Dendritic cell treated with granulocyte-macrophage colony-stimulating factor and Interleukin-4, amounts not matched to agents 40 ng/mL and 50 ng/mL, for 4 days (primary cell): ENCODE data around the gene HTN1.
"Not testable (repeated sequence)": the region's sequence is repeated elsewhere in the genome, so short reads cannot be mapped to it uniquely, and the experiment has no call there.

Experiments
- H3K27ac Mint-ChIP-seq: one replicate; pipeline ENCODE4 v1.8.0; 2022; ENCODE audit warnings: mild to moderate bottlenecking, mixed read lengths
- H3K27me3 Mint-ChIP-seq: one replicate; pipeline ENCODE4 v1.8.0; 2022; ENCODE audit warnings: mild to moderate bottlenecking, mixed read lengths
- H3K36me3 Mint-ChIP-seq: one replicate; pipeline ENCODE4 v1.8.0; 2022; ENCODE audit warnings: low read depth, mixed read lengths
- H3K4me1 Mint-ChIP-seq: one replicate; pipeline ENCODE4 v1.8.0; 2022; ENCODE audit warnings: low read depth, mixed read lengths
- H3K4me3 Mint-ChIP-seq: one replicate; pipeline ENCODE4 v1.8.0; 2022; ENCODE audit warnings: mild to moderate bottlenecking, moderate library complexity, mixed read lengths
- H3K9me3 Mint-ChIP-seq: one replicate; pipeline ENCODE4 v1.8.0; 2022; ENCODE audit warnings: mixed read lengths
- intact Hi-C: fragments of 100-400 bp; cut with micrococcal nuclease; formaldehyde crosslinking; loops from one replicate; pipeline ENCODE4 v1.15.0; 2022

The HTN1 gene

GRCh38 chr4:70050138-70050537 lies at the start of gene HTN1:
TSS of gene HTN1 (plus strand) at chr4:70050438. CDS start at chr4:70053077, 2,639 bp downstream.
- H3K27me3 Mint-ChIP-seq, H3K4me1 Mint-ChIP-seq, H3K4me3 Mint-ChIP-seq, H3K36me3 Mint-ChIP-seq, H3K9me3 Mint-ChIP-seq, intact Hi-C loops, H3K27ac Mint-ChIP-seq: not testable (repeated sequence)

DNA sequence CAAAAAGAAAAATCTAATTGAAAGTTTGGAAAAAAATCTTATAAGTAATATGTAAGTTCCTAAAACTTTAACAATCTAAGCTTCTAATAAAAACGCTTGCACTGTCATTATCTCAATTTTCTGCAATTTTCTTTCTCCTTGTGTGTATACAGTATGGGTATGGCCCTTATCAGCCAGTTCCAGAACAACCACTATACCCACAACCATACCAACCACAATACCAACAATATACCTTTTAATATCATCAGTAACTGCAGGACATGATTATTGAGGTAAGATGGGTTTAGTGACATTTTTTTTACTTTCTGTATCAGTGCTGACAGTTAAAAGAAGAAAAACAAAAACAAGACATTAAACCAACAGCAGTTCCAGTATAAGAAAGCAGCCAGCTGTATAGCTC lies 49.5 kb upstream of the HTN1 start:
- Mint-ChIP-seq H3K27me3 (no peaks in the 10 kb centered on the region), H3K9me3 (no peaks in the 10 kb centered on the region), H3K27ac (no peak overlapping the region), H3K4me1 (no peaks in the 10 kb centered on the region), H3K4me3 (no peak overlapping the region), H3K36me3 (no peaks in the 10 kb centered on the region)
- intact Hi-C loops = no loop called here

DNA sequence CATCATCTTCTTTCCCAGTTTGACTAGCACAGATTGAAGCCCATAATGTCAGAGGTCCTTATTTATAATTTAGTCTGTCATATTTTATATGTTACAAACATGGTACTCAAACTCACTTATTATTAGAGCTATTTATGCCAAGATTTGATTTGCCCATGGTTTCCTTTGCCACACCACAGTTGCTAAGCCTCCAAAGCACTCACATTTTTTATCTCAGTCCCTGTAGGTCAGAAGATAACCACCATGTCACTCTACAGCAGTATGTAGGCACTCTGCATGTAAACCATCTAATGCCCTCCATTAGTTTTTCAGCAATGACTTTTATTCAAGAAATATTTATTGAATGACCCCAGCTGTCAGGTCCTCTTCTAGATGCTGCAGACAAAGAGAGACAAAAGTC lies 47.7 kb upstream of the HTN1 start:
- no peaks in the 10 kb centered on the region for H3K4me1 Mint-ChIP-seq
- H3K4me3 Mint-ChIP-seq = no peak overlapping the region
- no peaks in the 10 kb centered on the region for H3K27me3 Mint-ChIP-seq
- no peaks in the 10 kb centered on the region for H3K9me3 Mint-ChIP-seq
- H3K27ac Mint-ChIP-seq = no peak overlapping the region
- no peaks in the 10 kb centered on the region for H3K36me3 Mint-ChIP-seq
- intact Hi-C loops = no loop called here

- Mint-ChIP-seq H3K4me3 (no peak overlapping the region), H3K27ac (no peak overlapping the region), H3K36me3 (no peaks in the 10 kb centered on the region), H3K27me3 (no peaks in the 10 kb centered on the region), H3K9me3 (no peaks in the 10 kb centered on the region), H3K4me1 (no peaks in the 10 kb centered on the region)
- intact Hi-C loops = no loop called here
These were observed 41.5 kb upstream of the HTN1 start for GRCh38 chr4:70008771-70009170.

DNA sequence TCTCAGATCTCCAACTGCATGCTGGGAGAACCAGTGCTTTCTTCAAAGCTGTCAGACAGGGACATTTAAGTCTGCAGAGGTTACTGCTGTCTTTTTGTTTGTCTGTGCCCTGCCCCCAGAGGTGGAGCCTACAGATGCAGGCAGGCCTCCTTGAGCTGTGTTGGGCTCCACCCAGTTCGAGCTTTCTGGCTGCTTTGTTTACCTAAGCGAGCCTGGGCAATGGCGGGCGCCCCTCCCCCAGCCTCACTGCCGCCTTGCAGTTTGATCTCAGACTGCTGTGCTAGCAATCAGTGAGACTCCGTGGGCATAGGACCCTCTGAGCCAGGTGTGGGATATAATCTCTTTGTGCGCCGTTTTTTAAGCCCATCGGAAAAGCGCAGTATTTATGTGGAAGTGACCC lies 31.2 kb upstream of the HTN1 start:
- H3K4me1 Mint-ChIP-seq, H3K27ac Mint-ChIP-seq, H3K27me3 Mint-ChIP-seq, H3K4me3 Mint-ChIP-seq, H3K9me3 Mint-ChIP-seq, intact Hi-C loops, H3K36me3 Mint-ChIP-seq: not testable (repeated sequence)

GRCh38 chr4:70023218-70023617 lies 27.0 kb upstream of the HTN1 start:
- Mint-ChIP-seq H3K9me3 (no peaks in the 10 kb centered on the region), H3K4me1 (no peaks in the 10 kb centered on the region), H3K27ac (no peak overlapping the region), H3K36me3 (no peaks in the 10 kb centered on the region), H3K4me3 (no peak overlapping the region), H3K27me3 (no peaks in the 10 kb centered on the region)
- intact Hi-C loops = no loop called here

DNA sequence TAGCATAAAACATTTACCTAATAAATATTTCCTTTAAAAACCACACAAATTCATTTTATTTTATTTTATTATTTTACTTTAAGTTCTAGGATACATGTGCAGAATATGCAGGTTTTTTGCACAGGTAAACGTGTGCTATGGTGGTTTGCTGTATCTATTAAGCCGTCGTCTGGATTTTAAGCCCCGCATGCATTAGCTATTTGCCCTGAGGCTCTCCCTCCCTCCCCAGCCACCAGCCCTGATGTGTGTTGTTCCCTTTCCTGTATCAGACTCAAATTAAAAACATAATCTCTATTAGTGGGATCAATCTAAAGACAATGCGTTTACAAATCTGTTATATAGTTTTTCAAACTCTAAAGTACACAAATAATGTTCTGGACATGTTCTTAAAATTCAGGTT lies 23.2 kb upstream of the HTN1 start:
- Mint-ChIP-seq H3K27me3 (no peaks in the 10 kb centered on the region), H3K36me3 (no peaks in the 10 kb centered on the region), H3K4me1 (no peaks in the 10 kb centered on the region), H3K4me3 (no peak overlapping the region), H3K27ac (no peak overlapping the region), H3K9me3 (no peaks in the 10 kb centered on the region)
- intact Hi-C loops = no loop called here

- H3K27ac Mint-ChIP-seq, H3K4me1 Mint-ChIP-seq, H3K36me3 Mint-ChIP-seq, H3K27me3 Mint-ChIP-seq, H3K4me3 Mint-ChIP-seq, H3K9me3 Mint-ChIP-seq, intact Hi-C loops: not testable (repeated sequence)
These were observed 22.1 kb upstream of the HTN1 start, which contains the start of gene HTN3 for GRCh38 chr4:70028159-70028558. TSS of gene HTN3 (plus strand) at chr4:70028459. CDS start at chr4:70030741, 2,282 bp downstream.

GRCh38 chr4:70037559-70037958 lies 12.7 kb upstream of the HTN1 start:
- H3K4me3 Mint-ChIP-seq, H3K27ac Mint-ChIP-seq, intact Hi-C loops, H3K4me1 Mint-ChIP-seq, H3K27me3 Mint-ChIP-seq, H3K36me3 Mint-ChIP-seq: not testable (repeated sequence)
- H3K9me3 Mint-ChIP-seq = peaks cover 42% of the 10 kb centered on the region

- H3K36me3 Mint-ChIP-seq, H3K27ac Mint-ChIP-seq, H3K4me3 Mint-ChIP-seq, H3K4me1 Mint-ChIP-seq, H3K27me3 Mint-ChIP-seq, intact Hi-C loops: not testable (repeated sequence)
- H3K9me3 Mint-ChIP-seq = peaks cover 34% of the 10 kb centered on the region
These were observed 10.3 kb upstream of the HTN1 start for GRCh38 chr4:70039928-70040327.

- no peak overlapping the region for H3K4me3 Mint-ChIP-seq
- peaks cover 34% of the 10 kb centered on the region for H3K9me3 Mint-ChIP-seq
- H3K27ac Mint-ChIP-seq = no peak overlapping the region
- intact Hi-C loops = no loop called here
- H3K4me1 Mint-ChIP-seq = no peaks in the 10 kb centered on the region
- H3K36me3 Mint-ChIP-seq = no peaks in the 10 kb centered on the region
- H3K27me3 Mint-ChIP-seq = no peaks in the 10 kb centered on the region
These were observed 8.5 kb upstream of the HTN1 start for GRCh38 chr4:70041652-70042286.

DNA sequence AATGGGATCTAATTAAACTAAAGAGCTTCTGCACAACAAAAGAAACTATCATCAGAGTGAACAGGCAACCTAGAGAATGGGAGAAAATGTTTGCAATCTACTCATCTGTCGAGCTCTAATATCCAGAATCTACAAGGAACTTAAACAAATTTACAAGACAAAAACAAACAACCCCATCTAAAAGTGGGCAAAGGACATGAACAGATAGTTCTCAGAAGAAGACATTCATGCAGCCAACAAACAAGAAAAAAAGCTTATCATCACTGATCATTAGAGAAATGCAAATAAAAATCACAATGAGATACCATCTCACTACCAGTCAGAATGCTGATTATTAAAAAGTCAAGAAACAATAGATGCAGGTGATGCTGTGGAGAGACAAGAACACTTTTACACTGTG lies 6.3 kb downstream of the HTN1 start:
- H3K4me3 Mint-ChIP-seq, H3K27ac Mint-ChIP-seq, intact Hi-C loops, H3K27me3 Mint-ChIP-seq, H3K36me3 Mint-ChIP-seq, H3K4me1 Mint-ChIP-seq, H3K9me3 Mint-ChIP-seq: not testable (repeated sequence)

DNA sequence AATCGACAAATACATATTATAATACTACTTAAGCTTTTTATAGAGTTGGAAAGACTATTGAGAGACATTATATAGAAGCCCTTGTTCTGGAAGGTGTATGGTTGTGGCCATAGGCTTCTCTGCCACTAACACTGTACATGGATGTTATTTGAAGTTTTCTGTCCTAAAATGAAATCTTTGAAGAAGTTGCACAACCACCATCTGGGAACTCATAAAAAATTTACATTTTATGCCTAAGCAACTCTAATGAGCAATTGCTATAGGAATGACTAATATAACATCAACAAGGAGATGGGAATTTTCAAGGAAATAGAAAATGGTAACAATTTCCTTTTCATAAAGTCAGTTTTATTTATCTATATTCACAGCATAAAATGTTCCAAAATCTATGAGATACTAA lies 7.4 kb downstream of the HTN1 start:
- Mint-ChIP-seq H3K9me3 (peaks cover 8% of the 10 kb centered on the region), H3K4me1 (no peaks in the 10 kb centered on the region), H3K27me3 (no peaks in the 10 kb centered on the region), H3K4me3 (no peak overlapping the region), H3K36me3 (no peaks in the 10 kb centered on the region), H3K27ac (no peak overlapping the region)
- intact Hi-C loops = no loop called here

- Mint-ChIP-seq H3K27me3 (no peaks in the 10 kb centered on the region), H3K4me3 (no peak overlapping the region), H3K27ac (no peak overlapping the region), H3K36me3 (no peaks in the 10 kb centered on the region), H3K9me3 (peaks cover 8% of the 10 kb centered on the region), H3K4me1 (no peaks in the 10 kb centered on the region)
- intact Hi-C loops = no loop called here
These were observed 8.9 kb downstream of the HTN1 start for GRCh38 chr4:70059149-70059548.

DNA sequence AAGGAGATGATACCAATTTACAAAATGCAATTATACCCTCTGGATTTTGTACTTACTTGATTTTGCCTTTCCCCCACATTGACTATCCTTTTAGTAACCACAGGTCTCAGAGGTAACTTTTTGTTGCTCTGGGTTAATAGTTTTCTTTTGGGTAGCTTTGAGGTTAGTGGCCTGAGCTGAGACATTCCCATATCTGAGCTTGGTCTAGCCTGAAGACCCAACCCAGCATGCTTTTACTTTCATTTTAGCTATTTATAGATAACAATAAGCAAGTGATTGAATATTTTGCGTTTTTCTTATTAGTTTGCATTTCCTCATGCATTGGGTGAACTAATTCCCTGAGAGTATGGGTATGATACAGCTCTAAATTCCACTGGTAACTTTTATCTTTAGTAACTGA lies 11.8 kb downstream of the HTN1 start:
- Mint-ChIP-seq H3K27ac (no peak overlapping the region), H3K27me3 (no peaks in the 10 kb centered on the region)

More for the DNA sequence above, 11.8 kb downstream of the HTN1 start:
- Mint-ChIP-seq H3K4me1 (no peaks in the 10 kb centered on the region), H3K36me3 (no peaks in the 10 kb centered on the region), H3K4me3 (no peak overlapping the region), H3K9me3 (peaks cover 5% of the 10 kb centered on the region)
- intact Hi-C loops = no loop called here
